GM13977 (cell line): Measurements from ENCODE around the gene ARTN.
A peak's percentile ranks its signal among the peaks of the same experiment; 100 is the strongest.

Experiments used
- DNase-seq: peaks from one replicate; pipeline ENCODE4 v3.0.0; 2012; ENCODE audit warnings: low spot score
- CTCF ChIP-seq: IDR thresholded peaks from 2 replicates; pipeline ENCODE4 v1.5.1; 2012; ENCODE audit warnings: mild to moderate bottlenecking, control low read depth; ENCODE audit not compliant: insufficient read depth; ENCODE audit errors: extremely low read depth, missing control alignments
- in situ Hi-C: fragments of 300-500 bp; cut with MboI; formaldehyde crosslinking; loops from one replicate; pipeline ENCODE4 v1.12.0; 2022; ENCODE audit warnings: low sequenced_read_pairs, low pct_unique_long_range_greater_than_20kb, mixed read lengths, inconsistent platforms; ENCODE audit not compliant: unreplicated experiment

Gene ARTN

GRCh38 chr1:43978264-43978550 lies 44.6 kb downstream of the ARTN start:
- no peak for TF ChIP-seq CTCF
- in situ Hi-C loops, result no loop called here
- no peak for DNase-seq

GRCh38 chr1:43978551-43979260 lies 45.1 kb downstream of the ARTN start, which contains the start of gene B4GALT2:
Gene B4GALT2 (plus strand): TSS chr1:43979210. CDS start chr1:43981161, 1,951 bp downstream.
- TF ChIP-seq CTCF, result no peak
- in situ Hi-C loops, result no loop called here
- DNase-seq, result peak; percentile 91

- DNase-seq, result no peak
- in situ Hi-C loops, result no loop called here
- no peak for TF ChIP-seq CTCF
These were observed 45.6 kb downstream of the ARTN start for GRCh38 chr1:43979261-43979527.

- in situ Hi-C loops, result no loop called here
- DNase-seq, result peak; percentile 75
- no peak for TF ChIP-seq CTCF
These were observed 46.1 kb downstream of the ARTN start for GRCh38 chr1:43979528-43980254.

GRCh38 chr1:43980255-43981134 lies 46.9 kb downstream of the ARTN start:
- TF ChIP-seq CTCF, result no peak
- in situ Hi-C loops, result no loop called here

GRCh38 chr1:43981135-43981491 lies 47.5 kb downstream of the ARTN start:
- DNase-seq, result no peak
- no peak for TF ChIP-seq CTCF
- in situ Hi-C loops, result no loop called here

More at GRCh38 chr1:43980255-43981134, 46.9 kb downstream of the ARTN start:
- DNase-seq, result no peak
